HuH-7.5 (cell line): Measurements from ENCODE around the gene KRTAP10-12.

Experiments
- DNase-seq: peaks from one replicate; pipeline ENCODE4 v3.0.0; 2011; ENCODE audit warnings: low spot score

KRTAP10-12 gene

GRCh38 chr21:44712203-44713028 is 15.4 kb downstream of the KRTAP10-12 start:
- DNase-seq: no peak

- no peak for DNase-seq
Measured at GRCh38 chr21:44713130-44713529, 16.2 kb downstream of the KRTAP10-12 start.

GRCh38 chr21:44713846-44714245 is 16.9 kb downstream of the KRTAP10-12 start:
- no peak for DNase-seq

GRCh38 chr21:44714905-44715304 is 17.9 kb downstream of the KRTAP10-12 start:
- no peak for DNase-seq

- DNase-seq: no peak
Measured at GRCh38 chr21:44716984-44717383, 20.0 kb downstream of the KRTAP10-12 start.

- DNase-seq: no peak
Measured at GRCh38 chr21:44718093-44718492, 21.1 kb downstream of the KRTAP10-12 start.

- DNase-seq: no peak
Measured at GRCh38 chr21:44718571-44718970, 21.6 kb downstream of the KRTAP10-12 start.

GRCh38 chr21:44720170-44720569 is 23.2 kb downstream of the KRTAP10-12 start:
- DNase-seq: no peak

- DNase-seq: no peak
Measured at GRCh38 chr21:44722731-44723130, 25.8 kb downstream of the KRTAP10-12 start.

GRCh38 chr21:44723177-44724131 is 26.5 kb downstream of the KRTAP10-12 start:
- no peak for DNase-seq

GRCh38 chr21:44724196-44724595 is 27.2 kb downstream of the KRTAP10-12 start:
- DNase-seq: no peak

GRCh38 chr21:44724926-44725325 is 28.0 kb downstream of the KRTAP10-12 start:
- no peak for DNase-seq

- no peak for DNase-seq
Measured at GRCh38 chr21:44726826-44727225, 29.9 kb downstream of the KRTAP10-12 start.

GRCh38 chr21:44727321-44727720 is 30.3 kb downstream of the KRTAP10-12 start:
- DNase-seq: no peak

- no peak for DNase-seq
Measured at GRCh38 chr21:44727757-44728156, 30.8 kb downstream of the KRTAP10-12 start.

- DNase-seq: no peak
Measured at GRCh38 chr21:44728716-44729115, 31.7 kb downstream of the KRTAP10-12 start.

GRCh38 chr21:44729336-44730027 is 32.5 kb downstream of the KRTAP10-12 start:
- no peak for DNase-seq

- DNase-seq: no peak
Measured at GRCh38 chr21:44730028-44730395, 33.0 kb downstream of the KRTAP10-12 start.

GRCh38 chr21:44730951-44731579 is 34.1 kb downstream of the KRTAP10-12 start:
- DNase-seq: no peak

- no peak for DNase-seq
Measured at GRCh38 chr21:44732263-44732662, 35.3 kb downstream of the KRTAP10-12 start.

GRCh38 chr21:44732956-44733355 is 36.0 kb downstream of the KRTAP10-12 start:
- DNase-seq: no peak
